HG03432 (cell line): Measurements from ENCODE around the gene NKX6-1.
A peak's percentile ranks its signal among the peaks of the same experiment; 100 is the strongest.

Experiments used
- ATAC-seq: cut with Tn5 transposase; IDR thresholded peaks from one replicate; pipeline ENCODE4 v1.9.1; 2021; ENCODE audit warnings: mild to moderate bottlenecking, moderate library complexity; ENCODE audit not compliant: unreplicated experiment

NKX6-1 gene

DNA sequence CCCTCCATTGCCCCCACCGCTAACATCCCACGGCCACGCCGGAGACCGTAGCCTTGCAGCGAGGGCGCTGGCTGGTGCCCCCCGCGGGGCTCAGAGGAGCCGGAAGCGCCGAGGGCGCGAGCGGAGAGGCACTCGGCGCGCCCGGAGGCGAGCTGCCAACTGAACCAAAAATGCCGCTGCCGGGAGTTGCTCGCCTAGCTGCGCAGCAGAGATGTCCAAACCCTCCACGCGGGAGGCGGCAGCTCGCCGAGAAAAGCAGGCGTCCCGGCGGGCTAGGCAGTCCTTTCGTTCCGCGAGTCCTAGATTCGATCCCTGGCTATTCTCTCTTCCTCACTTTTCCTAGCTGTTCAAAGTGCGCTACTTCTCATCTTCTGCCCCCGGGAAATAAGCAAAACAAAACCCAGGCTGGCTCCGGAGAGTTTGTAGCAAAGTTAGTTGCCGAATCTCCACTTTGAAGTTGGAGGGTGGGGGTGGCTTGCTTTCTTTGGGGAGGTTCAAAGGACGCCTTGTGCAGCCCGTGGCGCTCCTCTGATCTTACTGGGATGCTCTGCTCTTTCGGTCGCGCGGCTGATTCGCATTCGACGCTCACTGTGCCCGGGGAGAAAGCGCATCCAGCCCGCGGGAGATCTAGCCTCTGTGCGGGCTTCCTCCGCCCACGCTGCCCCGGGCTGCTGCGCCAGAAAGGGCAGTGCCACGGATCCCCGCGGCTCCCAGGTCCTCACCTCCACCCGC, 723 bp downstream of the NKX6-1 start:
- no peak for ATAC-seq

DNA sequence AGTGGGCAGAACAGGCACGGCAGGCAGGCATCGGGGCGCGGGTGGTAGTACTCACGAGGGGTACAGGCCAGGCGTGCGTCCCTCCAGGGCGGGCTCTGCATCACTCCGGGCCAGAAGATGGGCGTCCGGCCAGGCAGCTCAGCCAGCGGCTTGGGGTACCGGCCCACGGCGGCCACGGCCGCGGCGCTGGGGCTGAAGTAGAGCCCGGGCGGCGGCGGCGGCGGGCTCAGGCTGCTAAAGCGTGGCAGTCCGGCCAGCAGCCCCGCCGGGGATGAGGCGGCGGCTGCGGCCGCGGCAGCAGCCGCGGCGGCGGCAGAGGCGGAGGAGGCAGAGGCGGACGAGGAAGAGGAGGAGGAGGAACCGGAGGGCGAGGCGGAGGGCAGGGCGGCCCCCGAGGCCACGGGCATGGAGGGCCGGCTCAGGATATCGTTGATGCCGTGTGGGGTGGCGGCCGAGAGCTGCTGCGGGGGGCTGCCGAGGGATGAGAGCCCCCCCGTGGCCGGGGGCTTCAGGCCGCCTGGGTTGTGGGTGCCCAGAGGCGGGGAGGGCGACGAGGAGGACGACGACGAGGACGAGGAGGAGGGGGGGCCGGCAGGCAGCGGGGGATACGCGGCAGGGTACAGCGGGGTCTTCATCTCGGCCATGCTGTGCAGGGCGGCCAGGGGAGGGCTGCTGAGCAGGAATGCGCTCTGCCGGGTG, 1.4 kb downstream of the NKX6-1 start:
- no peak for ATAC-seq

- no peak for ATAC-seq
Observed at GRCh38 chr4:84496706-84497503, 2.2 kb downstream of the NKX6-1 start.

DNA sequence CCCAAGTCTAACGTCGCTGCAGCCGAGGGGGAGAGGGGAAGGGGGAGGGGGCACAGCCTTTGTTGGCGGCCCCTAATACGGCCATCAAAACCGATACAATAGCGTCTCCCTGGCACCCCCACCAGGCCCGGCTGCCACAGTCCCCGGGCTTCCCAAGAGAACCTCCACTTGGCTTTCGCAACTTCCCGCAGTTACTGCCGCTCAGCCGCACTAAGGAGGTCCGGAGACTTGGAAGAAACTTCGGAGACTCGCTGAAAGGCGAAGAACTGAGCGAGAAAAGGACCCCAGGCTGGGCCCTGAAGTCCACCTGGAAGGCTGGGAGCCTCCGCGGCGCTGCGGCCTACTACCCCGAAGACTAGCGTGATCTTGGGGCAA, 2.8 kb downstream of the NKX6-1 start:
- ATAC-seq = no peak

DNA sequence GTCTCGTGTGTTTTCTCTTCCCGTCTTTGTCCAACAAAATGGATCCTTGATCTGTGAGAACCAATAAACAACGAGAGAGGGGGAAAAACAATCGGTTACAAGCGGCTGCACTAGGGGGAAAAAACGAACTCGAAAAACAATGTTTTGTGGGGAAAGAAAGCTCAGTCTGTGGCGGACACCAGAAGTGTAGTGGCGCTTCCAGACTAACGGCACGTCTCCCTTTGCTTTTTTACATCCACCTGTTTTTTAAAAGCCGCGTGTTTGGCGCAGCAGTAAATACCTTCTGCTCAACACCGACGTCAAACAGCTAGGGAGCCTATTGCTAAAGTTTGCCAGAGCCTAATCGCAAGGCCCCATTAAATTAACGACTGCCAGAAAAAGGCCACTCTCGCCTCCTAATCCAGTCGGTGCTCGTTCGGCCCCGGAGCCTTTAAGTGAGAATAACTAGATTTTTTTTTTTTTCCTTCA, 3.3 kb downstream of the NKX6-1 start:
- no peak for ATAC-seq

GRCh38 chr4:84495118-84495793, 3.8 kb downstream of the NKX6-1 start:
- ATAC-seq = no peak

DNA sequence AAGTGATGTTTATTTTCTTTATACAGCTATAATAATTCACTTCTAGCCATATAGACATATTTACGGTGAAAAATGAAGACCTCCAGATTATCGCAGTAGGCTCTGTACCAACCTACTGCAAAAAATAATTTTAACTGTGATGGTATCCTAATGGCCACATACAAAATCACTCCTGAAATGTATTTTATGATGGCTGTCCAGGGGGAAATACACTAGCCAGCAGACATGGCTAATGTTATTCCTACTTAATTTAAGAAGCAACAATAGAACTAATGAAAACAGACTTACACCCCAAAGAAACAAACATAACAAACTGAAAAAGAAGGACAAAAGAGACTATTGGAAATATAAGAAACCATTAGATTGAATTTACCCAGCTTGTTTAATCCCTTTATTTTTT, 4.6 kb downstream of the NKX6-1 start:
- no peak for ATAC-seq

GRCh38 chr4:84494076-84494475, 5.0 kb downstream of the NKX6-1 start:
- no peak for ATAC-seq

DNA sequence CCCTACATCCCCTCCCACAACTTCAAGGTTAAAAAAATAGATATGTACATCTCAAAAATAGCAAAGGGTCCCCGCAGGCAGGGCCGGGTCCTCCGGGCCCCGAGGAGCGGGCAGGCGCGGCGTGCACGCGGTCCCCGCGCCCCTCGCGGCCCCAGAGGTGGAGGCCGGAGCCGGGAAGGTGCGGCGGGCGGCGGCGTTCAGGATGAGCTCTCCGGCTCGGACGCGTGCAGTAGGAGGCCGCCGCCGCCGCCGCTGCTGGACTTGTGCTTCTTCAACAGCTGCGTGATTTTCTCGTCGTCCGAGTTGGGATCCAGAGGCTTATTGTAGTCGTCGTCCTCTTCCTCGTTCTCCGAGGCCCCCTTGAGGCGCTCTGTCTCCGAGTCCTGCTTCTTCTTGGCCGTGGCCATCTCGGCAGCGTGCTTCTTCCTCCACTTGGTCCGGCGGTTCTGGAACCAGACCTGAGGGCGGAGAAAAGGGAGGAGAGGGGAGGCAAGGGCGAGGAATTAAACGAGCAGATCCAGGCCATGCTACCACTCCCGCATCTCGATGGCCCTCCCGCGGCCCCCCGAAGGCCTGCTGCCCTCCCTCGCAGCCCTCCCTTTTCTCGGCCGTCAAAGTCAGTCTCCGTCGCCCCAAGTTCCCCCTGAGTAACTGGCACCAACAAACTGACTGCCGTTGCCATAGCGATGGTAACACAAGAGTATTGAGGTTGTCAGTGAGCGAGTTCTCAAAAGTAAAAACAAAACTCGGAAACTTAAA, 5.8 kb downstream of the NKX6-1 start:
- peak; percentile 70 for ATAC-seq

GRCh38 chr4:84492737-84493091, 6.4 kb downstream of the NKX6-1 start:
- no peak for ATAC-seq

- ATAC-seq = no peak
Observed at GRCh38 chr4:84492290-84492689, 6.8 kb downstream of the NKX6-1 start.

GRCh38 chr4:84491481-84491880, 7.6 kb downstream of the NKX6-1 start:
- ATAC-seq = no peak

DNA sequence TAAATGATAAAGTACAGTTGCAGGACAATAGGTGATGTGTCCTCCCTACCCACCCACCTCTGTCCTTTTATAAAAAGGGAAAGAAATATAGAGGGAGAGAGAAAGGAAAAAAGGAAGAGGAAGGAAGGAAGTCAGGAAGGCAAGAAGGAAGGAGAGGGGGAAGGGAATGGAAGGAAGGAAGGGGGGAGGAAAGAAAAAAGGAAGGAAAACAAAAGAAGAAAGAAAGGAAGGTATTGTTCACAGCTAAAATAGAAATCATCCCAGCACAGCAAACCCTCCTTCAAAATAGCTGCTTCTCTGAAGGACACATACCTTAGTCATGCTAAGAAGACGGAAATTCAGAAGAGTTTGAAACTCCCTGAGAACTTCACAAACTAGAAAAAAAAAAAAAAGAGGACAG, 8.4 kb downstream of the NKX6-1 start:
- ATAC-seq = no peak

- ATAC-seq = no peak
Observed at GRCh38 chr4:84484236-84484635, 14.9 kb downstream of the NKX6-1 start.

DNA sequence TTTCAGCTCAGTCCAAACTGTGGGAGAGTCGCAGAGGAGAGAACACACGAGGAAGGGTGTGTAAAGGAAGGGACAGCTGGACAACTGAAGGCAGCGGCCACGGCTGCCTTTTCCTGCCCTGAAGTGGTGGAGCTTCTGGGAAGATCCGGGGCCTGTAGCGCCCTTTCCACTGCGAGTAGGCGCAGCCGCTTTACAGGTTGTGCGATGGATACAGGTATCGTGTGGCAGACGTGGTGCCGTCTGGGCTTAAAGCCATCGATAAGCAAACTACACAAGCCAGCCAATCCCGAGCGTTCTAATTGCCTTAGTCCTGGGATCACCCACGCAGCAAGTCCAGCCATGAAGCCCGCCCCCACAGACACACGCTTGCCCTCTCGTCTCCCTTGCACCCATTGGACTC, 15.4 kb downstream of the NKX6-1 start:
- no peak for ATAC-seq

DNA sequence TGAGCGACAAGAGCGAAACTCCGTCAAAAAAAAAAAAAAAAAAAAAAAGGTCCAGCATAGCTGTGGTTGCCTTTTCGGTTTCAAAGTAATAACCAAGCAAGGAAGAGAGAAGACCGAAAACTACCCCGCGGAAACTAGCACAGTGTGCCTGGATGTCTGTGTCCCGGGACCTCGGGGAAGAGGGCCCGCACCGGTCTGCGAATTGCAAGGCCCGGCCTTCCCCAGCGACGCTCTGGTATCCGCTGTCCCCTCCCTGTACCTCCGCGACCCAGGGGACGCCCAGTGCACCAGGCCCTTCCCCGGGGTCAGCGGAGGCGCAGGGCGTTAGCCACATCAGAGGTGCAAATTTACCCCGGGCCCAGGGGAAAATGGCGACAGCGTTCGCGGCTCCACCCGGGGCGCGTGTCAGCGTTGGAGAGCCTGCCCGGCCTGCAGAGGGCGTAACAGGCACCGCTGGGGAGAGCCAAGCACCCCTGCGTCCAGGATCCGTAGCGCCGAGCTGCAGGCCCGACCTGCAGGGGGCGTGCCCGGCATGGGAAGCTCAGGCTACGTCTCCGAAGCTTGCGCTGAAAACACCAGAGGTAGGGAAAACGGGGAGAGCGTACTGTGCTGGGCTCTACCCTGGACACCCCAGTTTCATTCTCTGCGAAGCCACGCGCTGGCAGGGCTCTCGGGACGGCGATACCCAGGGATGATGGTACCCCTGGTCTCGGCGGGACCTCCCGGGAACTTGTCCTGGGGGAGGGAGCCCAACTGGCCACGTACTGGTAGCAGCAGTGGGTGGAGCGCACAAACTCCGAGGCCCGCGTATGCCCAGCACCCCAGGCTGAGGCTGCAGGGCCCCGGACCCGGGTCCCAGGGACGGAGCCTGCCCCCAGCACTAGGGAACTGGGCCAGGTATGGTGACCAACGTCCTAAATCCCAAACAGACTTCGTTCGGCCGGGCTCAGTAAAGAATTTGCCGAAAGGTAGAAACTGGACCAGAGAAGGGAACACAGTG, 16.2 kb downstream of the NKX6-1 start:
- no peak for ATAC-seq

- no peak for ATAC-seq
Observed at GRCh38 chr4:84481860-84482245, 17.2 kb downstream of the NKX6-1 start.

- no peak for ATAC-seq
Observed at GRCh38 chr4:84481077-84481859, 17.8 kb downstream of the NKX6-1 start.

DNA sequence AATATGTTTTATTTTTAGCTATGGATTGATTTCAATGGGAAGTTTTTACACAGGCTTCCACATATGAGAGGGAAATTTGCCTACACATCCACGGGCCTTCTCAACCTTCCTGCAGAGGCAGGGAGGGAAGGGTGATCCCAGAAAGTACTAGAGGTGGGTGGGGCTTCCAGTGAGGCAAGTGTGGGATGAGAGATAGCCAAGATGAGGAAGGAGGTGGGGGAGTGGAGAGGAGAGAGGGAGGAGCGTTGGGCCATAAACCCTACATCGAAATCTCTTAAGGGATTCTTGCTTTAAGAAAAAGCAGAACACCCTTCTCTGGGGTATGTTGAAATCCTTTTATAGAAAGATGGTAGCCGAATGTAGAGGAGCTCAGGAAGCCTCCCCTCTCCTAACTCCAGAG, 19.0 kb downstream of the NKX6-1 start:
- no peak for ATAC-seq
